Stimulated activated CD8-positive, alpha-beta memory T cell treated with anti-CD3 and anti-CD28 coated beads, Interleukin-15, amount 100 ng/mL, for 48 hours (primary cell): ENCODE data around the gene S1PR4.

Experiments used
- DNase-seq, 2 donors: peaks; one replicate each; pipeline ENCODE4 v3.0.0-alpha.2; 2020; ENCODE audit warnings: low read depth in 2 of 2

Gene S1PR4, protein sequence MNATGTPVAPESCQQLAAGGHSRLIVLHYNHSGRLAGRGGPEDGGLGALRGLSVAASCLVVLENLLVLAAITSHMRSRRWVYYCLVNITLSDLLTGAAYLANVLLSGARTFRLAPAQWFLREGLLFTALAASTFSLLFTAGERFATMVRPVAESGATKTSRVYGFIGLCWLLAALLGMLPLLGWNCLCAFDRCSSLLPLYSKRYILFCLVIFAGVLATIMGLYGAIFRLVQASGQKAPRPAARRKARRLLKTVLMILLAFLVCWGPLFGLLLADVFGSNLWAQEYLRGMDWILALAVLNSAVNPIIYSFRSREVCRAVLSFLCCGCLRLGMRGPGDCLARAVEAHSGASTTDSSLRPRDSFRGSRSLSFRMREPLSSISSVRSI

DNA sequence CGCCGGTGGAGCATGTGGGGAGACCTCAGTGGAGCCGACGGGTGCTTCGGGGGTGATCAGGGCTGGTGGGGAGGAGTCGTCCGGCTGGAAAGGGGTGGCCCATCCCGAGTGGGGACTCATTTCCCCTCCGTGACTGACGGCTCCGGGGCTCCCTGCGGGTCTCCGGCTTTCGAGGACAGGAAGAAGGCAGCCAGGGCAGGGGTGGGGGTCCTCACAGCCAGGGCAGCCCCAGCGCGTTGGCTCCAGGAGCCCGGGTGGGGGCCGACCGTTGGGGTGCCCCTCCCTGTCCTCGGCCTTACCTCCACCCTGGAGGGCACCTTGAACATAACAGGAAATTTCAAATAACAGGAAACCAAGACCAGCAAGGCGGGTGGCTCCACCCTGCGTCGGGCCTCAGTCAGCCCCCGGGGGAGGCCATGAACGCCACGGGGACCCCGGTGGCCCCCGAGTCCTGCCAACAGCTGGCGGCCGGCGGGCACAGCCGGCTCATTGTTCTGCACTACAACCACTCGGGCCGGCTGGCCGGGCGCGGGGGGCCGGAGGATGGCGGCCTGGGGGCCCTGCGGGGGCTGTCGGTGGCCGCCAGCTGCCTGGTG lies at the start of gene S1PR4:
Gene S1PR4, plus strand, starts transcription at position 393 of the 596 bp plus-strand sequence. Its CDS starts 24 bp downstream, at position 417.
- peak; percentile 54 to 56 for DNase-seq

DNA sequence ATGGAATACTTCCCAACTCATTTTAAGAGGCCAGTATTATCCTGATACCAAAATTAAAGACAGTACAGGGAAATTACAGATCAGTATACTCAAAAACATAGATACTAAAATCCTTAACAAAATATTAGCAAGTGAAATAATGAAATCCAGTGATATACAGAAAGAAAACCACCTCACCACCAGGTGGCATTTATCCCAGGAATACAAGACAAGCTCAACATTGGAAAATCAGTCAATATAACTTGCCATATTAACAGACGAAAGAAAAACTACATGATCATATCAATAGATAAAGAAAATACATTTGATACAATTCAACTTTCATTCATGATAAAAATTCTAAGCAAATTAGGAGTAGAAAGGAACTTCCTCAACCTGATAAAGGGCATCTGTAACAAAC lies 49.5 kb upstream of the S1PR4 start:
- DNase-seq: no peak

GRCh38 chr19:3131168-3131567 lies 47.4 kb upstream of the S1PR4 start:
- no peak for DNase-seq

DNA sequence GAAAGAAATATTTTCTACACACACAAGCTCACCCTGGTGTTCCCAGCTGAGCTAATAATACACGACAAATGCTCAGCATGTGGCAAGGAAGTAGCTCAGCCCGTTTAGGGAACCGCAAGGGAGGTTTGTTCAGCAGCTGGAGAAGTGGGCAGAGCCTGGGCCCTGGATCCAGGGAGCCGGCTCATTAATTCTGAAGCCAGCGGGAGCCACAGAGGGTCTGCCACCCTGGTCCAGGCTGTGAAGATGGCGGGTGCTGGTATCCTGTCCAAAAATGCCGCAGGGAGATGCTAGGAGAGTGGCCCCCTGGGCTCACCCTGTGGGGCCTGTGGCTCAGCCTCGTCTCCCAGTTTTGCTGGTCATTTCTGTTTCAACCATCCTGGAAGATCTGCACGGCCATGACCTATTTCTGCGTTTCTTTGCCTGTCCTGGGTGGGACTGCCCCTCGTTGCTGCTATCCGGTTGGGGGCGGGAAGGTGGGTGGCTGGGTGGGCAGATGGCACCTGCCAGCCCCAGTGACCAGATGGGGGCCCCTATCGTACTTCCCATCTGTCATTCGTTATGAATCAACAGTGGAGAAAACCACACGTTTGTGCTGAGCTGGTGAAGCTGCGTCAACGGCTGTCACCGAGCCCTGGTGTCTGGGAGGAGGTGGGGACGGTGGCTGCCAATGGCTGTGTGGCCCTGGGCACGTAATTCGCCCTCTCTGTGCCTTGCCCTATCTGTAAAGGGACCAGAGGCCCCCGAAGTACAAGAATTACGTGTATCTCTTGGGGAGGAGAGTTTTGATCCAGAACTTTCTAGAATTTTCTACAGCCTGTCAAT lies 45.4 kb upstream of the S1PR4 start:
- DNase-seq: peak; percentile 74 to 86

DNA sequence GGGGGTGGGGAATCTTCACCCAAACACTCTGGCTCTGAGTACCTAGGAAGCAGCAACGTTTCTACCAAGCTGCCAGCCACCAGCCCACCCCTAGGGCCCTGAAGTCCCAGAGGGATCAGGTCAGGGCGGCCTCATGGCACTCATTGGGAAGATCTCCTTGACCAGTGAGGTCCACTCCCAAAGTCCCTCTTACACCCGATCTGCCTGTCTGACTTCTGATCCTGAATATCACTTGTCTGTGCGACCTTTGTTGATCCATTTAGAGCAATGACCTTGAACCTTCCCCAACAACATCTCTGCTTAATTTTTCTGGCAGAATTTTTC lies 44.8 kb upstream of the S1PR4 start:
- no peak for DNase-seq

GRCh38 chr19:3135961-3136683 lies 42.4 kb upstream of the S1PR4 start, which contains the start of gene GNA15:
TSS of gene GNA15 (plus strand) at chr19:3136033. CDS start at chr19:3136451, 418 bp downstream.
- DNase-seq: peak in 1 of 2 donors; percentile 34

- no peak for DNase-seq
Measured at GRCh38 chr19:3136684-3137055, 41.9 kb upstream of the S1PR4 start.

DNA sequence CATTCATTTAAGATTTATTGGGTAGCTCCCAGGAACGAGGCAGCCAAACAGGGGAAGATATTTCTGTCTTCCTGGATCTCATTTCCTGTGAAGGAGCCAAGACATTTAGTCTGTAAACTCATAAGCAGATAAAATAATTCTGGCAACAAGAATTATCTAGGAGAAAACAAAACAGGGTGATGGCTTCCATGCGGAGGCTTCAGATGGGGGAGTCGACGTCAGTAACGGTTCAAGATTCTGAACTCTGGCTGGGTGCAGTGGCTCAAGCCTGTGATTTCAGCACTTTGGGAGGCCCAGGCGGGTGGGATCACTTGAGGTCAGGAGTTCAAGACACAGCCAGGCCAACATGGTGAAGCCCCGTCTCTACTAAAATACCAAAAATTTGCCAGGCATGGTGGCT lies 41.5 kb upstream of the S1PR4 start:
- no peak for DNase-seq

DNA sequence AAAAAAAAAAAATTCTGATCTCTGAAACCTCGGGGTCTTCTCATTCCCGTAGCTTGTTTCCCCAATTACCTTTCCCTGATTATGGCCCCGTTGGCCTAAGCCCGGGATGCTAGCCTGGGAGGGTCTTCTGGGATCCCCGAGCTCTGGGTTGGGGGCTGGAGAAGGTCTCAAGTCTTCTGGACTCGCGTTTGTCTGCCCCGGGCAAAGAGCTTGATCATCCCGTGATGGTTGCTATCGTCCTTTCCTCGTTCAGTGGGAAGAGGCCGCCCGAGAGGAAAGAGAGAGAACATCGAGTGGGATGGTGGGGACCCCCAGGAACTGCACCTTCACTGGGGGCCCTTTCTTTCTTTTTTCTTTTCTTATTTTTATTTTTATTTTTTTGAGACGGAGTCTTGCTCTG lies 40.3 kb upstream of the S1PR4 start:
- no peak for DNase-seq

- no peak for DNase-seq
Measured at GRCh38 chr19:3140667-3141038, 37.9 kb upstream of the S1PR4 start.

- DNase-seq: peak in 1 of 2 donors; percentile 50
Measured at GRCh38 chr19:3142292-3142670, 36.3 kb upstream of the S1PR4 start.

- DNase-seq: no peak
Measured at GRCh38 chr19:3142781-3143337, 35.7 kb upstream of the S1PR4 start.

GRCh38 chr19:3145909-3146676 lies 32.5 kb upstream of the S1PR4 start:
- no peak for DNase-seq

DNA sequence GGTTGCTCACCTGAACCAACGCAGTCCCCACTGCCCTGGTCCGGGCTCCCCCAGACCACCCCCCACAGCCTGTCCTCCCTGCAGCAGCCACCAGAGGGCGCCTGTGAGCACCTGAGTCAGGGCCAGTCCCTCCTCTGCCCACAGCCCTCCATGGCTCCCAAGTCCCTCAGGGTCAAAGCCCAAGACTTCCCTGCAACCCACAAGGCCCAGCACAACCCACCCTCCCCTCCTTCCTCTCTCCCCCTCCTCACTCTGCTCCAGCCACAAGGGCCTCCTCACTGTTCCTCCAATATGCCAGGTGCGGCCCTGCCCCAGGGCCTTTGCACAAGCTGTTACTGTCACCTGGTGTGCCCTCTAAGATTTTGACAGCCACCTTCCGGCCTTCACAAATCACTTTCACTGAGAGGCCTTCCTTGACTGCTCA lies 31.9 kb upstream of the S1PR4 start:
- peak in 1 of 2 donors; percentile 38 for DNase-seq

DNA sequence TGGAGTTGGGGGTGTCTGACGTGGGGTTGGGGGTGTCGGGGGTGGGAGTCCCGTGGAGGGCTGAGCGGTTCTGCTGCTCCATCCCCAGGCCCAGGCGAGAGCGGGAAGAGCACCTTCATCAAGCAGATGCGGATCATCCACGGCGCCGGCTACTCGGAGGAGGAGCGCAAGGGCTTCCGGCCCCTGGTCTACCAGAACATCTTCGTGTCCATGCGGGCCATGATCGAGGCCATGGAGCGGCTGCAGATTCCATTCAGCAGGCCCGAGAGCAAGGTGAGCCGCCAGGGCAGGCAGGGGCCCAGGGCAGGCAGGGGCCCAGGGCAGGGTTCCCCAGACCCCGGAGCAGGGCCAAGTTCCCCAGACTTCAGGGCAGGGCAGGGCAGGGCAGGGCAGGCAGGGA lies 30.1 kb upstream of the S1PR4 start:
- no peak for DNase-seq

DNA sequence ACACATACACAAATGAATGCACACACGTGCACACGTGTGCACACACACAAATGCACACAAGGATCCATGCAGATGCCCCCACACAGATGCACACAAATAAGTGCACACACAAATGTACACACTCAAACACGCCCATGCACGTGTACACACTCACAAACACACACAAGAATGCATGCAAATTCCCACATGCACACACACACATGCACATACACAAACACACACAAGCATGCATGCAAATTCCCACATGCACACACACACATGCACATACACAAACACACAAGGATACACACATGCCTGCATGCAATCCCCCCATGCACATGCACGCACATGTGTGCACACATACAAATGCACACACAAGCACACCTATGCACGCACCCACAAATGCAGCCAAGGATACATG lies 29.5 kb upstream of the S1PR4 start:
- DNase-seq: no peak

DNA sequence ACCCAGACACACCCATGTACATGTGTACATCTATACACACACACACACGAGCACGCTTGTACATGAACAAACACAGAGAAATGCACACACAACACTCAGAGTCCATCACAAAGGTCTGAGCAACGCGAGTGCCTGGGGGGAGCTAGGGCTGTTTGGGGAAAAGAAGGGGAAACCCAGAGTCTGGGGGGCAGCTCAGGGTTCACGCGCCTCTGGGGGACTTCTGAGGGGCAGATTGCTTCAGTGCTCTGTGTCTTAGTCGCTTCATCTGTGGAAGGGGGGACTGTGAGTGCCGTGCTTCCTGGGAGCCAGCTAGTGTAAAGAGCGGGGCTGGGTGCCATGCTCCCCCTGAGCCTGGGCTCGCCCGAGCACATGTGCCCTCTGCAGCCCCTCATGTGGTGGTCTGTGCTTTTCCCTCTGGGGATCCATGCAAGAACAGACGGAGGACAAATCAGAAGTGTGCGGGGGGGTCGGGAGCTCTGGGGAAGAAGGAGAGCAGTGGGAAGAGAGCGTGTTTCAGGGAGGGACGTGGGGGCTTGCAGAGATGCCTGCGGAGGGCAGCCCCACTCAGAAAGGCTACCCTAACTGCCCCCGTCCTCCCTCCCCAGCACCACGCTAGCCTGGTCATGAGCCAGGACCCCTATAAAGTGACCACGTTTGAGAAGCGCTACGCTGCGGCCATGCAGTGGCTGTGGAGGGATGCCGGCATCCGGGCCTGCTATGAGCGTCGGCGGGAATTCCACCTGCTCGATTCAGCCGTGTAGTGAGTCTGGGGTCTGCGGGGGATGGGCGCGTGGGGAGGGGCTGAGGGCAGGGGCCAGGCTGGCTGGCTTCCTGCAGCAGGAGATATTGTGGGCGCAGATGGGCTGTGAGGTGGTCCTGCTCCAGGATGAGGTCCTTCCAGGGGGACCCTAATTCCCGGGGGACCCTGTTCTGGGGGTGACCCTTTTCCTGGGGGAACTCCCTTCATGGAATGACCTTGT lies 28.8 kb upstream of the S1PR4 start:
- DNase-seq: no peak

GRCh38 chr19:3150739-3151329 lies 27.7 kb upstream of the S1PR4 start:
- DNase-seq: no peak
